ENCODE data around the gene CEP20.

Gene CEP20

GRCh38 chr16:15830832-15831451 is 57.5 kb downstream of the CEP20 start:
- no peak for DNase-seq (ENCODE audit: low spot score)

- no peak for DNase-seq (ENCODE audit: low spot score)
Measured at GRCh38 chr16:15829460-15829859, 58.9 kb downstream of the CEP20 start.

- DNase-seq (ENCODE audit: low spot score) = no peak
Measured at GRCh38 chr16:15827709-15828343, 60.6 kb downstream of the CEP20 start.

GRCh38 chr16:15827299-15827698 is 61.1 kb downstream of the CEP20 start:
- no peak for DNase-seq (ENCODE audit: low spot score)

GRCh38 chr16:15825750-15826305 is 62.6 kb downstream of the CEP20 start:
- DNase-seq (ENCODE audit: low spot score) = no peak

DNA sequence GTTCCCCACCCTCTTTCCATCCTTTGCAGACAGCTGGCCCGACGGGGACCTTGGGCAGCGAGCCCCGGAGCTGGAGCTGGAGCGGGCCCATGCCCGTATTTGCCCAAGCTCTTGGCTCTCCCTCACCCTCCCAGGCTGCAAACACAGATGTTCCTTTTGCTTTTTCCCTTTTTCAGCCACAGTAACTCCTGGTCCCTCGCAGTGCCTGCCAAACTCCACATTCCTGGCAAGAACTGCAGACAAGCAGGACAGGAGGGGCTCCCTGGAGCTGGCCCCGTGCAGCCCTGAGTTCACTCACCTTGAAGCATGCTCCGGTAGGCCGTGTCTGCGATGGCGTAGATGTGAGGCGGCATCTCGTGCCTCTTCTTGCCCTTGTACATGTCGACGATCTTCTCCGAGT is 65.4 kb downstream of the CEP20 start:
- no peak for DNase-seq (ENCODE audit: low spot score)

GRCh38 chr16:15820837-15821236 is 67.6 kb downstream of the CEP20 start:
- no peak for DNase-seq (ENCODE audit: low spot score)

- DNase-seq (ENCODE audit: low spot score) = no peak
Measured at GRCh38 chr16:15819046-15819445, 69.4 kb downstream of the CEP20 start.

- no peak for DNase-seq (ENCODE audit: low spot score)
Measured at GRCh38 chr16:15817446-15817845, 71.0 kb downstream of the CEP20 start.

- DNase-seq (ENCODE audit: low spot score) = no peak
Measured at GRCh38 chr16:15816228-15816627, 72.2 kb downstream of the CEP20 start.

All from hematopoietic multipotent progenitor cell treated with erythropoietin and hydrocortisone succinate and interleukin-3 and kit ligand, for 17 days (in vitro differentiated cells).